GM19324 (cell line): ENCODE measurements around the gene TEAD1.

Source experiments
- ATAC-seq: cut with Tn5 transposase; IDR thresholded peaks from one replicate; pipeline ENCODE4 v1.9.1; 2021; ENCODE audit warnings: mild to moderate bottlenecking, moderate library complexity; ENCODE audit not compliant: unreplicated experiment, low FRiP score

Gene TEAD1

GRCh38 chr11:12802418-12803085, 128.3 kb downstream of the TEAD1 start:
- ATAC-seq = no peak

DNA sequence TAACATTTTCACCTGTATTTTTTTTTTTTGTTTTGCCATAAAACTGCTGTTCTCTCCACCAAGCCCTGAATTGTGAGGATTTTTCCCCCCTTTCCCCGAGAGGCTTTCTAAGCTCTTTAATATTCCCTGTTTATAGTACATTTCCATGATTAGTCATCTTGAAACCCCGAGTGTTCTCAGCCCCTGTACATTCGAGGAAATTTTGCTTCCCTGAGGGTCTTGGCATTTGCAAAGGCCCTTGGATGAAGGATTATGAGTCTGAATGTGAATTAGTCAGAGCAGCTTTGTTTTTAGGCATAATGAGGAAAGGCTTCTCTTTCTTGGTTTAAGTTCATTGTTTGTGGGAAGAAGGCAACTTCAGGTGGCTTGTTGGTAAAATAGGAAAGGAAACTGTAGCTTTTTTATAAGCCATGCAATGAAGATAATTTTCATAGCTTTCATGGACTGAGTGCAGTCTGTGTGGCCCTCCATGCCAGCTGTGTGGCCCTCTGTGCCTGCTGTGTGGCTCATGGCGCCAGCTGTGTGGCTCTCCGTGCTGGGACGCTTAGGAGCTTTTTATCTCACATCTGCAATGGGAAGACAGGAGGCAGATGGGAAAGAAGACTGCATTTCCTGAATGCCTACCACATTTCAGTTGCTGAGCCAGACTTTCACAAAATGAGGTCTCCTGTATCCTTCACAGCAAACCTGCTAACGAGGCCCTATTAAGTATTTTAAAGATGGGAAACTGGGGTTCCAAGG, 129.0 kb downstream of the TEAD1 start:
- no peak for ATAC-seq

DNA sequence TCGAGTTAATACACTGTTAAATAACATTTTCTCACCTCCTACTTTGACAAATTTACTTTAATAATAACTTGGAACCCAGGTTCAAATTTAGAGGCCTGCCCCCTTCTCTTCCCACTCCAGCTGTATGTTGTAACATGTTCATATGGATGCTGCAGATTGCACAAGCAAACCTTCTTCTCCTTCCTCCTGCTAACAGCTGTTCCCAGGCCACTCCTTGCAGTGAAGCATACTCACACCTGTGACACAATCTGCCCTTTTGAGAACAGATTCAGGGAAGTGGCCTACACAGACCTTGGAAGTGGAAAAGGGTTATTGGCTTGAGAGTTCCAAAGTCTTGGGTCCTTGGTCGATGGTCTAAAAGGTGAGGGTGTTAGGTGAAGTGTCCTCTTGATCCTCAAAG, 131.9 kb downstream of the TEAD1 start:
- no peak for ATAC-seq

- ATAC-seq = no peak
These were observed 133.4 kb downstream of the TEAD1 start for GRCh38 chr11:12807621-12808020.

DNA sequence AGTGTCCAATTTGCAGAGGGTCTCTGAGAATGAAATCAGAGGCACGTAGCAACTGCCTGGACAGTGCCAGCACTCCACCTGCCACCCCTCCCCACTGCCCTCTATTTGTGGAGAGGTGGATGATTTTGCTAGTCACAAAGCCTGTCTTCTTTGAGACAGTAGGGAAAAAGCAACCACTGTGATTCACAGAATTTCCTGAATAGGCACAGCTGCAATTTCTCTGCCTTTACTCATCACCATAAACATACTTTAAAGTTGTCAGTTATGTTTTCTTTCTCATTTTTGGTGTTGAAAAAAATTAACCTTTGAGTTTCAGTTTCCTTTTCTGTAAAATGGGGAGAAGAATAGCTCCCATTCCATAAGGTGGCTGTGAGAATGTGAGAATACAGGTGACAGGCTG, 134.3 kb downstream of the TEAD1 start:
- ATAC-seq = no peak

GRCh38 chr11:12809364-12809763, 135.1 kb downstream of the TEAD1 start:
- ATAC-seq = no peak

DNA sequence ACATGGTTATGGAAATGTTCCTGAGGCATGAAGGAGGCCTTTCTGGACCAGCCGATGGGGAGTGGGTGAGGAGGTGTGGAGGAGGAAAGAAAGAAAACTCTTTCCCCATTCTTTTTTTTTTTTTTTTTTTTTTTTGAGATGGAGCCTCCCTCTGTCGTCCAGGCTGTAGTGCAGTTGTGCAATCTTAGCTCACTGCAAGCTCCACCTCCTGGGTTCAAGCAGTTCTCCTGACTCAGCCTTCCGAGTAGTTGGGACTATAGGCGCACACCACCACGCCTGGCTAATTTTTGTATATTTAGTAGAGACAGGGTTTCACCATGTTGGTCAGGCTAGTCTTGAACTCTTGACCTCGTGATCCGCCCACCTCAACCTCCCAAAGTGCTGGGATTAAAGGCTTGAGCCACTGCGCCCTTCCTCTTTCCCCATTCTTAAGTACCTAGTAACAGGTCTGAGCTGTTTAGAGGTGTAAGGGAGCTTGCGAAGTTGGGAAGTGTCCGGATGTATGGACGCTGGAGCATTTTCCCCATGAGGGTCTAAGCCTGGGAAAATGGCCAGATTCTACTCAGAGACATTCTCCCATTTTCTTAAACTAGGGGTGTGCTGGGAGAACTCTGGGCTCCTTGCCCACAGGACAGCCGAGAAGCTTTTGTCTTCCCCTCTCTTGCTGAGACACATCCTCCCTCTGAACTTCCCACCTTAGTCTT, 135.8 kb downstream of the TEAD1 start:
- no peak for ATAC-seq

- no peak for ATAC-seq
These were observed 136.3 kb downstream of the TEAD1 start for GRCh38 chr11:12810568-12810894.

GRCh38 chr11:12811861-12812260, 137.6 kb downstream of the TEAD1 start:
- no peak for ATAC-seq

DNA sequence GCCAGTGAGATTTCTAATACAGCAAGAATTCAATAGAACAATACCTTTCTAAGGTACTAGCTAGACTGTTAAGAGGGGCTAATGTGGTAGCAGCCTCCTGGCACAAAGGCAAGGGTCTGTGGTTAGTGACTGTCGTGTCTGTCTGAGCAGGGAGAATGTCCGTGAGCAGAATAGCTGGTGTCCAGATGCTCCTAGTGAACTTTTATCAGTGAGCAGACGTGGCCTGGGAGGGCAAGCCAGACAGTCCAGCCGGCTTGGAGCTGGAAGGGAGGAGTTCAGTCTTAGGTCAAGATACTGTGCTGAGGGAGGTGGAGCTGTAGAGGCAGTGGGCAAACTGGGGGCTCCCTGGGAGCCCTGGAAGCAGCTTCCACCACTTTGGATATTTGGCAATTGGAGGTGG, 138.6 kb downstream of the TEAD1 start:
- no peak for ATAC-seq

- no peak for ATAC-seq
These were observed 139.4 kb downstream of the TEAD1 start for GRCh38 chr11:12813371-12814225.

GRCh38 chr11:12815129-12815480, 140.9 kb downstream of the TEAD1 start:
- no peak for ATAC-seq

DNA sequence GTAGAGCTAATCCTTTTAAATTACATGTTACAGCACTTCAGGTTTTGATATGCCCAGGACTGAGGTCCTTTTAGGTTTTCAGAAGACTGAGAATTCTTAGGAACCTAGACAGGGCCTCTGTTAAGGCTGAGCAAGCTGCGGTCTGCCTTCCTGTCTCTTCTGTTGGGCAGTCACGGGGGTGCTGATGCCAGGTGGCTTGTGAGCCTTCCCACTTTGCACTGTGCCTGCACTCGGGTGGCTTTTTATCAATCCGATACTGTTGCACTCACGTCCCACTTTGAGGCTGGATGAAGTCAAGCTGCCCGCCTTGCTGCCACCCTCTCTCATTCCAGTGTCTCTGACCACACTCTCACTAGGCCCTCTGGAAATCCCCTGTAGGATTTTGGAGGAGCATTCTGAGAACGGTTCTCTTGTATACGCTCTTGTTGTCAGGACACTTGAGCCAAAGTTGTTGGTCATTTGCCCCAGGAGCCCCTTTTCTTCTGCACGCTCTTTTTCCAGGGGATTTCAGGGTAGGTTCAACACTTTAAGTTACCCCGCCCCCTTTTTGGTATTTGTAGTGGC, 141.8 kb downstream of the TEAD1 start:
- ATAC-seq = no peak

DNA sequence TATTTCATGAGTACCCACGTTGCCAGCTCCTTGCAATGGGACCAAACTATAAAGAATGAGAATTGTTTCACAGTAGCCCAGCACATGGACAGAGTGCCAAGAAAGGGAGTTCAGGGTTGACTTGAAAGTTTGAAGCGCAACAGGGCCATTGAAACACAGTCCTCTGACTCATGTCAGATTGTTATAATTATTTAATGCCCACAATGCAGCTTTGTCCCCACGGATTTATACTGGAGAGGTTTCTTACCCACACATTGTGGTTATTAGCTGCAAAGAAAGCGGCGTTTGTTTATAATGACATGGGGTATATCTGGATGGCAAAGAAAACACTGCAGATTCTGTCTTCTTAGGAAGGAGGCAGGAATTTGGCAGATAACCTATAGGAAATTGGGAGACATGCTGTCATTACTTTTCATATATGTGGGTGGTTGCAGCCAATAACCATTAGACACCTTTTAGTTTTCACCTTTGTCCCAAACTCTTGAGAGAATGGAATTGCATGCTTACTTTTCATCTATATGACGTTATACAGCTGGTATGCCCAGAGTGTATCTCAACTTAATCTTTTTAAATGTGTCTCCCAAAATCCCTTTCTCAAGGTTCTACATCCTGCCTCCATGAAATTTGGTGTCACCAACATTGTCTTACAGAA, 143.6 kb downstream of the TEAD1 start:
- no peak for ATAC-seq

DNA sequence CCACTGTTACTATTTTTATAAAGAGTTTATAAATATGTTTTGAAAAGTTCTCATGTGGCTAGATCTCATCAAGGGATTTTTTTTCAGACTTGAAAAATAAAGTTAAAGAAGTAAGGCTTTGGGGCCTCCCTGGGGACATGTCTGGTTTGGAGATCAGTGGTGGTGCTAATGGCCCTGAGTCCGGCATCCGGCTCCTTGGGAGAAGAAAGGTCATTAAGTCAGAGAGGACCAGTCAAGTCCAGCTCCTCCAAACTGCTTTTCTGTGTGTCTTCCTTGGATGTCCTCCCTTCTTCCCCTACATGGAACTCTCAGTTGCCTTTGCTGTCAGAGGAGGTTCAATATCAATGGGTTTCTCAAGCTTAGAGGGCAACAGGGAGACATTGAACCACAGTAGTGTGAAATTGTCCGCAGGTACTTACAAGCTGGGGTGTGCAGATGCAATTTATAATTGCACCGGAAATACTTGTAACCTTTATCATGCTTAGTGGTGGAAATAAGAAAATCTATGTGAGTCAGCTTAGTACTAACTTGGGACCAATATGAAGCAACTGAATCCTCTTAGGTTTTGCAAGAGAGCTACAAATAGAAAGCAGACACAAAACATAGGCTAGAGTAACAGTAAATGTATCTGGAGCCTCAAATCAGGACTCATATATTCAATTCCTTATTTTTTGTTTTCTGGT, 144.3 kb downstream of the TEAD1 start:
- ATAC-seq = no peak

DNA sequence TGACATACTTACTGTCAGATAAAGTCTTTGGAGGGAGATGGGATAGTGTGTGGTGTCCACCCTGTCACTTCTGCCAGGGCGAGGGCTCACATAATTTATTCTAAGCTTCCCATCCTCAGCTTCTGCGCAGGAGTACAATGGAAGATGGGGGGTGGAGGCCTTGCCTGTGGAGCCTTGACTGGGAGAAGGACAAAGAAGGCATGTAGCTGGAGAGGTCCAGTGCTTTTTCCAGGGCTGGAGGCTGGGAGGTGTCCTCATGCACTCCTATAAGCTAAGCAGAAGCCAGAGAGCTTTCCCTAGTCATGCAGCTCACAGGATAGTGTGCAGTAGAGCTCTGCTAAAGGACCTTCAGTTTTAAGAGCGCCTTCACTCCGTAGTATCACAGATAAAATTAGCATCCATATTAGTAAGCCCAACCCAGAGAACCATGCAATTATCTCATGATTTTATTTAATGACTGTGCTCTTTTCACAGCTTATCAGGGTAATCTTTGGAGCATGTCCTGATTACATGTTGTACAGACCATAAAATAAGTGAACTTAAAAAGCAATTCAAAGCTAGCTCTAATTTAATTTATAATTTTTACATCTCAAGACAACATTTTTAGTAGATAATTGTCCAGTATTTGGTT, 148.3 kb downstream of the TEAD1 start:
- no peak for ATAC-seq

- ATAC-seq = no peak
These were observed 150.2 kb downstream of the TEAD1 start for GRCh38 chr11:12824281-12825041.

- no peak for ATAC-seq
These were observed 152.2 kb downstream of the TEAD1 start for GRCh38 chr11:12826441-12826840.
